T-helper 1 cell treated with Interleukin-12 subunit alpha and Interleukin-12 subunit beta and Interleukin-4 antibody, amounts not matched to agents 30 μg/mL and 1 μg/mL, for 36 hours (primary cell): Measurements from ENCODE around the gene KRT38.

ENCODE experiments used
- H3K27ac Mint-ChIP-seq: one replicate; pipeline ENCODE4 v1.8.0; 2021; ENCODE audit warnings: mild to moderate bottlenecking, mixed read lengths
- H3K27me3 Mint-ChIP-seq: one replicate; pipeline ENCODE4 v1.8.0; 2021; ENCODE audit warnings: low read depth, mixed read lengths
- H3K36me3 Mint-ChIP-seq: one replicate; pipeline ENCODE4 v1.8.0; 2021; ENCODE audit warnings: low read depth, mixed read lengths
- H3K4me1 Mint-ChIP-seq: one replicate; pipeline ENCODE4 v1.8.0; 2021; ENCODE audit warnings: low read depth, mixed read lengths
- H3K4me3 Mint-ChIP-seq: one replicate; pipeline ENCODE4 v1.8.0; 2021; ENCODE audit warnings: mild to moderate bottlenecking, moderate library complexity, mixed read lengths
- H3K9me3 Mint-ChIP-seq: one replicate; pipeline ENCODE4 v1.8.0; 2021; ENCODE audit warnings: mixed read lengths

KRT38 gene

DNA sequence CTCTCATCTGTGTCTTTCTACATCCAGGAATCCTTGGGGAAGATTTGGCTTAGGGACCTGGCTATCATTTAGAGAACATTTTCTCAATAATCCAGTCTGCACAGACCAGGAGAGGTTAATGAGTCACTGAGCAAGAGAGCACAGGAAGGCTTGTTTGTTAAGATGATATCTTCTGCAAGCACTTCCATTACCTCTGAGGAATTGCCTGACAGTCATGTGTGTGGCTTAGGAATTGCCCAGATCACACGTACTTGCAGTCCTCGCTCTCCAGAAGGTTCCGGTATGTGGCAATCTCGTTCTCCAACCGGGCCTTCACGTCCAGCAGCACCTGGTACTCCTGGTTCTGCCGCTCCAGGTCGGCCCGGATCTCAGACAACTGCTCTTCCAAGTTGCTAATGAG lies 19.7 kb downstream of the KRT38 start:
- no peaks in the 10 kb centered on the region for H3K36me3 Mint-ChIP-seq
- H3K9me3 Mint-ChIP-seq, result no peaks in the 10 kb centered on the region
- H3K27ac Mint-ChIP-seq, result no peak overlapping the region
- H3K27me3 Mint-ChIP-seq, result no peaks in the 10 kb centered on the region
- no peaks in the 10 kb centered on the region for H3K4me1 Mint-ChIP-seq
- H3K4me3 Mint-ChIP-seq, result no peak overlapping the region

DNA sequence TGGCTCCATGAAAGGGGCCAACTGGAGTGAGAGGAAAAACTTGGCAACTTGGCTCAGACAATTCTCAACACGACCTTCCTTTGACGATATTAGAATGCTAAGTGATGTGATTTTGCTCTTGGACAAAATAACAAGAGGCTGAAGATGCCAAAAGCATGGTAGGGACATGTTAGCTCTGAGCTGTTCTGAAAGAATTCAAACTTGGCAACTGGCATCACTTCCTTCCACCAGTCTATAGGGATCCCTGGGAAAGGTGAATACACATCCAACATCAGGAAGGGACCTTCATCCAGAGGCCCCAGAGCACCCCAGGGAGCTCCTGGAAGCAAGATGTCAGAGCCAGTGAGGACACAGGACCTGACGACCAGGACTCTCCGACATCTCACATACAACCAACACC lies 20.6 kb downstream of the KRT38 start:
- Mint-ChIP-seq H3K27me3 (no peaks in the 10 kb centered on the region), H3K9me3 (no peaks in the 10 kb centered on the region), H3K27ac (no peak overlapping the region), H3K4me1 (no peaks in the 10 kb centered on the region), H3K4me3 (no peak overlapping the region), H3K36me3 (no peaks in the 10 kb centered on the region)

DNA sequence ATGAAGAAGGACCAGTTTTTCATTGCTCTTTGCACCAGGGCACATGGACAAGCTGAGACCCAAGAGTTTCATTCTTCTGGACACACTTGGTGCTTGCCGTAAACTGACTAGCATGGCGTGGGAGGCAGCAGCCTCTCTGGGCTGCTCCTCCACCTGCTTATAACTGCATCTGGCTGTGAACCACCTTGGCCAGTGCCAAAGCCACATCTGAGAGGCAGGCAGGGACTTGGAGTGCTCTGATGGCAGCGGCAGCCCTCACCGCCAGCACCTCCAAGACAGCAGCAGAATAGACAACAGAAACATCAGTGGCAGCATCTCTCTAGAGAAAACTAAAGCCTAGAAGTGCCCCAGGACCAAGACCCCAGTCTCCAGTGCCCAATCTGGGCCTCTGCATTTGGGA lies 21.1 kb downstream of the KRT38 start:
- H3K9me3 Mint-ChIP-seq, result no peaks in the 10 kb centered on the region
- H3K4me3 Mint-ChIP-seq, result no peak overlapping the region
- H3K36me3 Mint-ChIP-seq, result no peaks in the 10 kb centered on the region
- no peaks in the 10 kb centered on the region for H3K27me3 Mint-ChIP-seq
- no peaks in the 10 kb centered on the region for H3K4me1 Mint-ChIP-seq
- no peak overlapping the region for H3K27ac Mint-ChIP-seq

- no peak overlapping the region for H3K27ac Mint-ChIP-seq
- no peaks in the 10 kb centered on the region for H3K9me3 Mint-ChIP-seq
- no peaks in the 10 kb centered on the region for H3K36me3 Mint-ChIP-seq
- H3K27me3 Mint-ChIP-seq, result no peaks in the 10 kb centered on the region
- H3K4me1 Mint-ChIP-seq, result no peaks in the 10 kb centered on the region
- no peak overlapping the region for H3K4me3 Mint-ChIP-seq
Observed at GRCh38 chr17:41418116-41418860, 22.5 kb downstream of the KRT38 start.

DNA sequence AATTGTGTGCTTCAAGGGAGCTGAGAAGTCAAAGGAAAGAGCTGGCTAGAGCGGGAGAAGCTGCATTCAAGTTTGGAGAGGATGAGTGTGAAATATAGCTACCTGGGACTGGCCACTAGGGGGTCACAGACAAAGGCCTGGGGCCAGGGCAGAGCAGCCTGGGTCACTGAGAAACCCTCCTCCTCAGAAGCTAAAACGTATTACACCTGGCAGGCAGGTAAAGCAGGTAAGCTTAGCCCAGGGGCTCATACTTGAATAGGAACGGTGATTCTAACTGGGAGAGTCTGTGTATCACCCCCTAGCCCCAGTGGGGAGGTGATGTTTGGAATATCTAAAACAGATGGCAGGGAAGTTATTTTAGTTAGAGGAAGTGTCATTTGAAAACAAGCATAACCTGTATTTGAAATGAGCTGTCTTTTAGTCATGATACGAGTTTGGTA lies 23.2 kb downstream of the KRT38 start:
- Mint-ChIP-seq H3K27ac (no peak overlapping the region), H3K27me3 (no peaks in the 10 kb centered on the region), H3K4me3 (no peak overlapping the region), H3K4me1 (no peaks in the 10 kb centered on the region), H3K36me3 (no peaks in the 10 kb centered on the region), H3K9me3 (no peaks in the 10 kb centered on the region)

DNA sequence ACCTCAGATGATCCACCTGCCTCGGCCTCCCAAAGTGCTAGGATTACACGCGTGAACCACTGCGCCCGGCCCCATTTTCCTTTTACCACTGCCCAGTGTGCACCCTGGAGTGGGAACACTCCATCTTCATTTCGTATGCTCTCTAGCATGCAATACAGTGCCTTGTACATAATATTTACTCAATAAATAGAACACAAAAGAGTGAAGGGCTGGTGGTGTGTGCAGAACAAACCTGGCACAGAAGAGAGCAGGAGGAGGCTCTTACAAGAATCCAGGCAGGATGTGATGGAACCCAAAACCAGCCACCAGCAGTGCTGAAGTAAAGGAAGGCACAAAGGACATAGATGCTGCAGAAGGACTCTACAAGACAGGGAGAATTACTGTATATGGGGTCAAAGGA lies 23.7 kb downstream of the KRT38 start:
- H3K36me3 Mint-ChIP-seq, result no peaks in the 10 kb centered on the region
- H3K27ac Mint-ChIP-seq, result no peak overlapping the region
- no peaks in the 10 kb centered on the region for H3K27me3 Mint-ChIP-seq
- no peaks in the 10 kb centered on the region for H3K4me1 Mint-ChIP-seq
- no peaks in the 10 kb centered on the region for H3K9me3 Mint-ChIP-seq
- no peak overlapping the region for H3K4me3 Mint-ChIP-seq

GRCh38 chr17:41416479-41416878 lies 24.3 kb downstream of the KRT38 start:
- Mint-ChIP-seq H3K36me3 (no peaks in the 10 kb centered on the region), H3K27ac (no peak overlapping the region), H3K27me3 (no peaks in the 10 kb centered on the region), H3K4me3 (no peak overlapping the region), H3K9me3 (no peaks in the 10 kb centered on the region), H3K4me1 (no peaks in the 10 kb centered on the region)

GRCh38 chr17:41415833-41416335 lies 24.9 kb downstream of the KRT38 start:
- no peaks in the 10 kb centered on the region for H3K27me3 Mint-ChIP-seq
- no peaks in the 10 kb centered on the region for H3K36me3 Mint-ChIP-seq
- no peak overlapping the region for H3K27ac Mint-ChIP-seq
- no peaks in the 10 kb centered on the region for H3K4me1 Mint-ChIP-seq
- H3K4me3 Mint-ChIP-seq, result no peak overlapping the region
- no peaks in the 10 kb centered on the region for H3K9me3 Mint-ChIP-seq

DNA sequence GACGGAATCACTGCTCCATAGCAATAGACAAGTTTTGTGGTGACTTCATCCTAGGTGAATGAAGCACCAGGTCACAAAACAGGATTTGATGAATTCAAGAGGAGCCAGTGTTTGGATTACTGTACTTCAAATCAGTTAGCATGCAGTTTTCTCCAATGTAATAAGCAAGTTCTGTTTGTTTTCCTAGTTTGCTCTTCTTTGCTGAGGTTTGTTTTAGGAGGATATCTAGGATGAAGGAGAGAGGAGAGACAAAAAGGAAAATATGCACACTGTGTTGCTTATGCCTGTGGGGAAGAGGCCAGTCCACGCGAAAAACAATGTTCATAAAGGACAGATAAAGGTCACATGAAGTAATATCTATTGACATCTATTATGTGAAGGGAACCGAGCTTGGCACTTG lies 25.4 kb downstream of the KRT38 start:
- H3K4me3 Mint-ChIP-seq, result no peak overlapping the region

GRCh38 chr17:41413982-41414381 lies 26.8 kb downstream of the KRT38 start:
- no peaks in the 10 kb centered on the region for H3K36me3 Mint-ChIP-seq
- H3K4me1 Mint-ChIP-seq, result no peaks in the 10 kb centered on the region
- H3K27me3 Mint-ChIP-seq, result no peaks in the 10 kb centered on the region
- H3K4me3 Mint-ChIP-seq, result no peak overlapping the region
- no peak overlapping the region for H3K27ac Mint-ChIP-seq
- H3K9me3 Mint-ChIP-seq, result no peaks in the 10 kb centered on the region

More for the DNA sequence above, 25.4 kb downstream of the KRT38 start:
- no peaks in the 10 kb centered on the region for H3K9me3 Mint-ChIP-seq
- no peaks in the 10 kb centered on the region for H3K36me3 Mint-ChIP-seq
- no peaks in the 10 kb centered on the region for H3K4me1 Mint-ChIP-seq
- H3K27me3 Mint-ChIP-seq, result no peaks in the 10 kb centered on the region
- no peak overlapping the region for H3K27ac Mint-ChIP-seq

GRCh38 chr17:41413353-41413957 lies 27.3 kb downstream of the KRT38 start:
- no peak overlapping the region for H3K27ac Mint-ChIP-seq
- H3K9me3 Mint-ChIP-seq, result no peaks in the 10 kb centered on the region
- H3K4me1 Mint-ChIP-seq, result no peaks in the 10 kb centered on the region

DNA sequence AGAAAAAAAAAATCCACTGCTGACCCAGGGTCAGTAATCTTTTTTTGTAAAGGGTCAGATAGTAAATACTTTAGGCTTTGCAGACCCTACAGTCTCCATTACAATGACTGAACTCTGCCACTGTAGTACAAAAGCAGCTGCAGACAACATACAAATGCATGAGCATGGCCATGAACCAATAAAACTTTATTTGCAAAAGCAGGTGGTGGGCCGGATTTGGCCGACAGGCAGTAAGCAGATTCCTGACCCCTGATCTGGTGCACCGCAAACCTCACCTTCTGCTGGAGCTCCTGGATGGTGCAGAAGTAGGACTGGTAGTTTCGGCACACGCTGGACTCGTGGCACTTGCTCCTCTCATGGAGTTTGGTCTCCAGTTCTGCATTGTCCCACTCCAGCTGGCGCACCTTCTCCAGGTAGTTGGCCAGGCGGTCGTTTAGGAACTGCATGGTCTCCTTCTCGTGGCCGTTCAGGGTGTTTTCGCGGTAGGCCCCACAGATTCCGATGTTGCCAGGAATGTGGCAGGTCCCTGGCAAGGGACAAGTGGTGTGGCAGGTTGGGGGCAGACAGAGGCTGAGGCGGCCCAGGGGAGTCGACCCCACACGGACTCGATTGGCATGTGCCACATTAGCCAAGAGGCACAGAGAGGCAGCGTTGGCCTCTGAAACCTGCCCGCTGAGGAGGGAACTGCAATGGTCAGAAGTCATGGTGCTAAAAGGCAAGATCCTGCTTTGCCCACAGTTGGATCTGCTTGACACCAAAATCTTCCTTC lies 29.5 kb downstream of the KRT38 start:
- Mint-ChIP-seq H3K4me1 (no peaks in the 10 kb centered on the region), H3K27ac (no peak overlapping the region), H3K4me3 (no peak overlapping the region), H3K9me3 (no peaks in the 10 kb centered on the region), H3K36me3 (no peaks in the 10 kb centered on the region), H3K27me3 (no peaks in the 10 kb centered on the region)

More at GRCh38 chr17:41413353-41413957, 27.3 kb downstream of the KRT38 start:
- H3K27me3 Mint-ChIP-seq, result no peaks in the 10 kb centered on the region
- H3K4me3 Mint-ChIP-seq, result no peak overlapping the region
- no peaks in the 10 kb centered on the region for H3K36me3 Mint-ChIP-seq

DNA sequence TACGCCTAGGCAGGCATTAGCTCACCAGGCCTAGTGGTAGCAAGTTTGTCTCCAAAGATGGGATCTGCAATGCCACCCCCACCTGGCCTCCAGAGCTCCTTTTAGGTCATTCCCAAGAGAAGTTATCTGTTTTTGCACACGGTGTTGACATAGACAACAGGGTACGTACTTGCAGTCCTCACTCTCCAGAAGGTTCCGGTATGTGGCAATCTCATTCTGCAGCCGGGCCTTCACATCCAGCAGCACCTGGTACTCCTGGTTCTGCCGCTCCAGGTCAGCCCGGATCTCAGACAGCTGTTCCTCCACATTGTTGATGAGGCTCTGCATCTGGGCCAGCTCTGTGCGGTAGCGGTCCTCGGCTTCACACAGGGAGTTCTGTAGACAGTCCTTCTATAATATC lies 33.6 kb downstream of the KRT38 start:
- H3K27me3 Mint-ChIP-seq, result no peaks in the 10 kb centered on the region
- H3K27ac Mint-ChIP-seq, result no peak overlapping the region
- no peak overlapping the region for H3K4me3 Mint-ChIP-seq
- H3K4me1 Mint-ChIP-seq, result peaks cover 21% of the 10 kb centered on the region
- no peaks in the 10 kb centered on the region for H3K36me3 Mint-ChIP-seq
- H3K9me3 Mint-ChIP-seq, result no peaks in the 10 kb centered on the region

- H3K4me3 Mint-ChIP-seq, result no peak overlapping the region
- H3K4me1 Mint-ChIP-seq, result peaks cover 22% of the 10 kb centered on the region
- H3K36me3 Mint-ChIP-seq, result no peaks in the 10 kb centered on the region
- H3K27me3 Mint-ChIP-seq, result no peaks in the 10 kb centered on the region
- no peak overlapping the region for H3K27ac Mint-ChIP-seq
- H3K9me3 Mint-ChIP-seq, result no peaks in the 10 kb centered on the region
Observed at GRCh38 chr17:41406205-41406604, 34.6 kb downstream of the KRT38 start.
